Measurements from ENCODE around the gene RBM43. TPM values are rescaled to one million over a fixed set of nuclear protein-coding genes. Genes with fewer than 3 reads are reported as not detected.

RBM43 gene
- total RNA-seq, 1 donor from 2014 or later: 4.8 TPM

DNA sequence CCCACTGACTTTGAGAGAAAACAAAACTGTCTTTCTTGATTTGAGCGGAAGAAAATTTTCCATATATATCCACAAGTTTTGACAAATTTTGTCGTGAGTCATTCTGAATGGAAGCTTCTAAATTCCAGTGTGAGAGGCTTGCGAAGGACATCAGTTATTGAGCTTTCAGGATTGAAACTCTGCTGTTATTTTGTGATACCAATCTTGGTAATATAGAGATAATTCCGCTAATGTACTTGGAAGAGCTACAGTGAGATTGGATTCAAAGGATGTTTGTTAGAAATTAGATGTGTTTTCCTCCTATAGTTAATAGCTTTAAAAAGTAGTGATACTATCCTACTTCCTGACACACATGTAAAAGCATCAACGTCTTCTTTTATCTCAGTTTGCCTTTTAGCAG, 61.4 kb downstream of the RBM43 start:
- TF ChIP-seq, protein P1, sequence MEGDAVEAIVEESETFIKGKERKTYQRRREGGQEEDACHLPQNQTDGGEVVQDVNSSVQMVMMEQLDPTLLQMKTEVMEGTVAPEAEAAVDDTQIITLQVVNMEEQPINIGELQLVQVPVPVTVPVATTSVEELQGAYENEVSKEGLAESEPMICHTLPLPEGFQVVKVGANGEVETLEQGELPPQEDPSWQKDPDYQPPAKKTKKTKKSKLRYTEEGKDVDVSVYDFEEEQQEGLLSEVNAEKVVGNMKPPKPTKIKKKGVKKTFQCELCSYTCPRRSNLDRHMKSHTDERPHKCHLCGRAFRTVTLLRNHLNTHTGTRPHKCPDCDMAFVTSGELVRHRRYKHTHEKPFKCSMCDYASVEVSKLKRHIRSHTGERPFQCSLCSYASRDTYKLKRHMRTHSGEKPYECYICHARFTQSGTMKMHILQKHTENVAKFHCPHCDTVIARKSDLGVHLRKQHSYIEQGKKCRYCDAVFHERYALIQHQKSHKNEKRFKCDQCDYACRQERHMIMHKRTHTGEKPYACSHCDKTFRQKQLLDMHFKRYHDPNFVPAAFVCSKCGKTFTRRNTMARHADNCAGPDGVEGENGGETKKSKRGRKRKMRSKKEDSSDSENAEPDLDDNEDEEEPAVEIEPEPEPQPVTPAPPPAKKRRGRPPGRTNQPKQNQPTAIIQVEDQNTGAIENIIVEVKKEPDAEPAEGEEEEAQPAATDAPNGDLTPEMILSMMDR (IDR thresholded peaks at IDR 0.05): no peak
- CTCF ChIA-PET: no interaction called here

DNA sequence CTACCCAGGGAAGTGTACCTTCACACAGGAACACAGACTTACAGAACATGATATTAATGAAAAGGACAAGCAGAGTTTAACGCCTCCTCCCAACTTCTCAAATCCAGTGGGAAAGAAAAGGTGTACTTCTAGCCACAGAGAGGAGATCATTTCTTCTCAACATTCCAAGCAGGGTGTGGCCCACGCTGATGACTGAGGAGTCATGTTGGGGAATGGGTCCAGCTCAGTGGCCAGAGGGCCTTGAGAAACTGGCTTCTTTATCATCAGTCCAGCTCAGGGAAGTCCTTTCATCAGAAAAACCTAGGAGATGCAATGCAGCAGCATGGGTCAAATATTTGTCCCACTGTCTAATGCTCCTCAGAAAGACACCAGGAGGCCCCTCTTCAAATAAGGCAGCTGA, 63.0 kb downstream of the RBM43 start:
- DNase-seq: no peak
- intact Hi-C loops (cut with micrococcal nuclease): loop anchor here (10.0 kb wide), 1 partner anchor 236 kb away; no protein-coding TSS in a partner anchor
- H3K27ac Mint-ChIP-seq: no peak overlapping the region
- H3K4me3 Mint-ChIP-seq: no peak overlapping the region
- ChIA-PET CTCF (no interaction called here), POLR2A (no interaction called here)
- no peaks in the 10 kb centered on the region for H3K4me1 Mint-ChIP-seq
- no peaks in the 10 kb centered on the region for H3K36me3 Mint-ChIP-seq (ENCODE audit: low read depth)
- peaks cover 2% of the 10 kb centered on the region for H3K27me3 Mint-ChIP-seq
- TF ChIP-seq, protein P1 (IDR thresholded peaks at IDR 0.05): no peak
- no peak for ATAC-seq (ENCODE audit: low read depth)
- no peaks in the 10 kb centered on the region for H3K9me3 Mint-ChIP-seq

More for the DNA sequence above, 61.4 kb downstream of the RBM43 start:
- no peak for ATAC-seq (ENCODE audit: low read depth)
- H3K36me3 Mint-ChIP-seq (ENCODE audit: low read depth): no peaks in the 10 kb centered on the region
- H3K4me1 Mint-ChIP-seq: no peaks in the 10 kb centered on the region
- peaks cover 2% of the 10 kb centered on the region for H3K27me3 Mint-ChIP-seq
- intact Hi-C loops (cut with micrococcal nuclease): no loop called here
- H3K4me3 Mint-ChIP-seq: no peak overlapping the region
- H3K9me3 Mint-ChIP-seq: no peaks in the 10 kb centered on the region
- DNase-seq: no peak
- H3K27ac Mint-ChIP-seq: no peak overlapping the region
- POLR2A ChIA-PET: no interaction called here

Other genes starting within 250 kb of the RBM43 start
- gene NMI, start 27.8 kb upstream of the RBM43 start, total RNA-seq: 34.6 and 36.7 TPM in 2 replicates
- gene TNFAIP6, start 95.7 kb upstream of the RBM43 start, total RNA-seq: 0.29 TPM in 1 of 2 replicates, not detected in the other
- gene RIF1, start 148.0 kb upstream of the RBM43 start, total RNA-seq: 43.7 and 51.1 TPM in 2 replicates